Kidney epithelial cell (primary cell): ENCODE data around the gene EEF2K. TPM values are rescaled to one million over a fixed set of nuclear protein-coding genes. Genes with fewer than 3 reads are reported as not detected.

Experiments
- DNase-seq: peaks from one replicate; pipeline ENCODE4 v3.0.0-alpha.2; 2010; ENCODE audit warnings: low read depth
- H3K27me3 ChIP-seq: 2 replicates; pipeline ENCODE4 v1.6.0; 2011; ENCODE audit warnings: low read length; ENCODE audit not compliant: control insufficient read depth, insufficient read depth
- H3K36me3 ChIP-seq: 2 replicates; pipeline ENCODE4 v1.5.1; 2011; ENCODE audit warnings: low read length; ENCODE audit not compliant: control insufficient read depth, insufficient read depth
- H3K4me3 ChIP-seq: 2 replicates; pipeline ENCODE4 v1.5.1; 2011; ENCODE audit warnings: low read depth, mild to moderate bottlenecking, control low read depth, low read length
- CTCF ChIP-seq: IDR thresholded peaks from 2 replicates; pipeline ENCODE4 v1.5.1; 2011; ENCODE audit warnings: mild to moderate bottlenecking, moderate library complexity, low read length, control low read depth, inconsistent platforms; ENCODE audit not compliant: insufficient read depth, poor library complexity, severe bottlenecking
- total RNA-seq: library from RNA; depleted of rRNA; stranded (reverse); fragments of >200 nt; gene quantifications from 2 replicates; pipeline ENCODE4 v1.2.3, GENCODE V29; 2015

Gene EEF2K
- total RNA-seq, 1 donor from 2014 or later, result 6.8 TPM

GRCh38 chr16:22333457-22333994 lies 127.4 kb downstream of the EEF2K start:
- H3K27me3 ChIP-seq, result no peaks in the 10 kb centered on the region
- peaks cover 2% of the 10 kb centered on the region for H3K36me3 ChIP-seq
- no peak for TF ChIP-seq CTCF
- DNase-seq, result no peak
- no peak overlapping the region for H3K4me3 ChIP-seq

GRCh38 chr16:22335668-22336246 lies 129.7 kb downstream of the EEF2K start:
- peaks cover 2% of the 10 kb centered on the region for H3K36me3 ChIP-seq
- TF ChIP-seq CTCF, result no peak

DNA sequence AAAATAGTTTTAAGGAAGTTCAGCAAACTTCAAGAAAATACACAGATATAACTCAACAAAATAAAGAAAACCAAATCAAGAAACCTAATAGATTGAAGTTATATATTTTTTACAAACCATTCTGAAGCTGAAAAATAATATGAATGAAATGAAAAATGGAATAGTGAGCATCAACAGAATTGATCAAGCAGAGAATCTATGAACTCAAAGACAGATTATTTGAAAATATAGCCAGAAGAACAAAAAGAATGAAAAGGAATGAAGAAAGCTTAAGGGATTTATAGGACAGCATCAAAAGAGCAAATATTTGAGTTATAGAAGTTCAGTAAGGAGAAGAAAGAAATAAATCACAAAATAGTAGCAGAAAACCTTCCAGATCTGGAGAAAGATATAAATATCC lies 130.5 kb downstream of the EEF2K start:
- H3K36me3 ChIP-seq, result peaks cover 2% of the 10 kb centered on the region
- H3K27me3 ChIP-seq, result no peaks in the 10 kb centered on the region
- DNase-seq, result no peak
- no peak for TF ChIP-seq CTCF
- no peak overlapping the region for H3K4me3 ChIP-seq

More at GRCh38 chr16:22335668-22336246, 129.7 kb downstream of the EEF2K start:
- DNase-seq, result no peak
- H3K27me3 ChIP-seq, result no peaks in the 10 kb centered on the region
- H3K4me3 ChIP-seq, result no peak overlapping the region

DNA sequence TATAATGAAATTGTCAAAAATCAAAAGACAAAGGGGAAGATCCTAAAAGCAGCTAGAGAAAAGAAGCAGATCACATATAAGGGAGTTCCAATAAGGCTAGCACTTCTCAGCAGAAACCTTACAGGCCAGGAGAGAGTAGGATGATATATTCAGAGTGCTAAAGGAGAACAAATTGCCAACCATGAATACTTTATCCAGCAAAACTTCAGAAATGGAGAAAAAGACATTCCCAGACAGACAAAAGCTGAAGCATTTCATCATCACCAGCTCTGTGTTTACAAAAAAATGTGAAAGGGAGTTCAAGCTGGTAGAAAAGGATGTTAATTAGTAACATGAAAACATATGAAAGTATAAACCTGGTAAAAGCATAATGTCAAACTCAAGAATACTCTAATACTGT lies 131.0 kb downstream of the EEF2K start:
- H3K36me3 ChIP-seq, result peaks cover 2% of the 10 kb centered on the region
- H3K27me3 ChIP-seq, result no peaks in the 10 kb centered on the region
- DNase-seq, result no peak
- no peak overlapping the region for H3K4me3 ChIP-seq
- no peak for TF ChIP-seq CTCF

DNA sequence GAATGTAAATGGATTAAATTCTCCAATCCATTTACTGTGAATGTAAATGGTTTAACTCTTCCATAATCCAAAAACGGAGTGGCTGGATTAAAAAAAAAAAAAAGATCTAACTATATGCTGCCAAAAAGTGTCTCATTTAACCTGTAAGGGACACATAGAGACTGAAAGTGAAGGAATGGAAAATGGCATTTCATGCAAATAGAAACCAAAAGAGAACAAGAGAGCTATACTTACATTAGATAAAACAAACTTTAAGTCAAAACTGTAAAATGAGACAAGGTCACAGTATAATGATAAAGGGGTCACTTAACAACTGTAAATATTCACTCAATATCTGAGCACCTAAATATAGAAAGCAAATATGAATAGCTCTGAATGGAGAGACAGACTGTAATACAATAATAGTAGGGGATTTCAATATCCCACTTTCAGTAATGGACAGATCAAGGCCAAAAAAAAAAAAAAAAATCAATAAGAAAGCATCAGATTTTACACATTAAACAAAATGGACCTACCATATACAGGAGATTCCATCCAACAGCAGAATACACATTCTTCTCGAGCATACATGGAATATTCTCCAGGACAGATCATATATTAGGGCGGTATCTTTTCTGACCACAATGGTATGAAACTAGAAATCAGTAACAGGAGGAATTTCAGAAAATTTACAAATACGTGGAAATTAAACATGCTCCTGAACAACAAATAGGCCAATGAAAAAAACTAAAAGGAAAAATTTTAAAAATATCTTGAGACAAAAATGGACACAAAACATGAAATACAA lies 132.0 kb downstream of the EEF2K start:
- no peak for TF ChIP-seq CTCF
- peaks cover 2% of the 10 kb centered on the region for H3K36me3 ChIP-seq
- no peak overlapping the region for H3K4me3 ChIP-seq
- no peak for DNase-seq
- no peaks in the 10 kb centered on the region for H3K27me3 ChIP-seq

Other genes with a start within 250 kb of the EEF2K start
- not detected in 2 replicates for gene PDZD9, start 205.2 kb upstream of the EEF2K start, total RNA-seq
- 8.5 and 15.2 TPM in 2 replicates for gene MOSMO, start 198.2 kb upstream of the EEF2K start, total RNA-seq
- 0.04 and 0.07 TPM in 2 replicates for gene VWA3A, start 113.7 kb upstream of the EEF2K start, total RNA-seq
- not detected in 2 replicates for gene SDR42E2, start 43.8 kb upstream of the EEF2K start, total RNA-seq
- 33.1 and 39.4 TPM in 2 replicates for gene POLR3E, start 91.1 kb downstream of the EEF2K start, total RNA-seq
- 27.0 and 29.6 TPM in 2 replicates for gene CDR2, start 168.3 kb downstream of the EEF2K start, total RNA-seq